ENCODE data around the gene SPAG6. TPM values are rescaled to one million over a fixed set of nuclear protein-coding genes. Genes with fewer than 3 reads are reported as not detected.

The SPAG6 gene
- total and polyA plus RNA-seq, 2 experiments from 2014 or later = 0.21 TPM; not detected in 1

GRCh38 chr10:22420787-22421517 lies 75.7 kb downstream of the SPAG6 start:
- Histone ChIP-seq H4K20me1 (replicated peaks; ENCODE audit: insufficient read depth) (no peaks in the 10 kb centered on the region), H3K27ac (ENCODE audit: low read depth) (no peak overlapping the region), H3K36me3 (ENCODE audit: insufficient read depth) (no peaks in the 10 kb centered on the region), H3F3A (replicated peaks; ENCODE audit: low read depth) (no peaks in the 10 kb centered on the region), H3K79me2 (replicated peaks; ENCODE audit: insufficient read depth) (no peaks in the 10 kb centered on the region), H3K4me2 (no peak overlapping the region), H3K4me3 (no peak overlapping the region), H3K27me3 (ENCODE audit: insufficient read depth) (no peaks in the 10 kb centered on the region), H2AFZ (no peak overlapping the region), H3K9me2 (ENCODE audit: insufficient read depth) (peaks cover 7% of the 10 kb centered on the region; the same call in 1 of the 2 replicates), H3K4me1 (ENCODE audit: insufficient read depth) (no peaks in the 10 kb centered on the region)
- no peaks in the 10 kb centered on the region for H3K27me3 Mint-ChIP-seq (ENCODE audit: insufficient read depth, low read depth, poor library complexity)
- DNase-seq (ENCODE audit: low spot score) (no peak), ATAC-seq (no peak)
- H3K4me1 Mint-ChIP-seq = no peaks in the 10 kb centered on the region
- H3K36me3 Mint-ChIP-seq (ENCODE audit: low read depth) = no peaks in the 10 kb centered on the region
- TF ChIP-seq JUNB (IDR thresholded peaks at IDR 0.05; ENCODE audit: unreplicated experiment) (no peak), POLR2AphosphoS5 (IDR thresholded peaks at IDR 0.05; ENCODE audit: low read depth) (no peak), EZH2 (IDR thresholded peaks at IDR 0.05; ENCODE audit: low read depth, unreplicated experiment) (no peak), ZNF114 (CRISPR knock-in tag; IDR thresholded peaks at IDR 0.05) (no peak), REST (IDR thresholded peaks at IDR 0.05; ENCODE audit: unreplicated experiment) (no peak), EZH2phosphoT487 (IDR thresholded peaks at IDR 0.05; ENCODE audit: unreplicated experiment) (no peak), CREB1 (CRISPR knock-in tag; IDR thresholded peaks at IDR 0.05; ENCODE audit: low read depth) (no peak), NANOG (IDR thresholded peaks at IDR 0.05; ENCODE audit: borderline replicate concordance) (no peak), ETS1 (IDR thresholded peaks at IDR 0.05) (no peak), ZNF331 (CRISPR knock-in tag; IDR thresholded peaks at IDR 0.05; ENCODE audit: low read depth) (no peak), STAT1 (IDR thresholded peaks at IDR 0.05; ENCODE audit: unreplicated experiment) (no peak), ZNF462 (CRISPR knock-in tag; IDR thresholded peaks at IDR 0.05) (no peak), CTCF (conservative IDR thresholded peaks at IDR 0.05; ENCODE audit: low read depth in 2 of 2) (no peak)
- H3K9me3 Mint-ChIP-seq = no peaks in the 10 kb centered on the region
- H3K27ac Mint-ChIP-seq = no peak overlapping the region
- H3K4me3 Mint-ChIP-seq = no peak overlapping the region
